HG03432 (cell line): Measurements from ENCODE around the gene CLEC4C.
"Not testable (repeated sequence)": the region's sequence is repeated elsewhere in the genome, so short reads cannot be mapped to it uniquely, and the experiment has no call there.

ENCODE experiments used
- ATAC-seq: cut with Tn5 transposase; IDR thresholded peaks from one replicate; pipeline ENCODE4 v1.9.1; 2021; ENCODE audit warnings: mild to moderate bottlenecking, moderate library complexity; ENCODE audit not compliant: unreplicated experiment

The CLEC4C gene

GRCh38 chr12:7747246-7747645 is at the start of gene CLEC4C:
TSS of gene CLEC4C (minus strand) at chr12:7747375. CDS start at chr12:7747348, 27 bp downstream.
- ATAC-seq: no peak

- ATAC-seq: no peak
These were observed 46.0 kb upstream of the CLEC4C start for GRCh38 chr12:7793211-7793610.

- ATAC-seq: not testable (repeated sequence)
These were observed 41.8 kb upstream of the CLEC4C start, which contains the start of gene NANOG for GRCh38 chr12:7788884-7789528. TSS of gene NANOG (plus strand) at chr12:7789402. CDS start at chr12:7789615, 213 bp downstream.

GRCh38 chr12:7788294-7788660 is 41.1 kb upstream of the CLEC4C start:
- no peak for ATAC-seq

GRCh38 chr12:7787574-7788293 is 40.6 kb upstream of the CLEC4C start:
- no peak for ATAC-seq

GRCh38 chr12:7784701-7785100 is 37.5 kb upstream of the CLEC4C start:
- no peak for ATAC-seq

- not testable (repeated sequence) for ATAC-seq
These were observed 36.3 kb upstream of the CLEC4C start for GRCh38 chr12:7783433-7783832.

GRCh38 chr12:7782055-7782454 is 34.9 kb upstream of the CLEC4C start:
- ATAC-seq: no peak

GRCh38 chr12:7781274-7781673 is 34.1 kb upstream of the CLEC4C start:
- ATAC-seq: no peak

GRCh38 chr12:7769999-7770398 is 22.8 kb upstream of the CLEC4C start:
- no peak for ATAC-seq

GRCh38 chr12:7758766-7759140 is 11.6 kb upstream of the CLEC4C start:
- no peak for ATAC-seq

GRCh38 chr12:7756993-7757392 is 9.8 kb upstream of the CLEC4C start:
- no peak for ATAC-seq

- not testable (repeated sequence) for ATAC-seq
These were observed 8.5 kb upstream of the CLEC4C start for GRCh38 chr12:7755668-7756067.

- not testable (repeated sequence) for ATAC-seq
These were observed 5.1 kb upstream of the CLEC4C start for GRCh38 chr12:7751941-7752922.

- no peak for ATAC-seq
These were observed 4.2 kb upstream of the CLEC4C start for GRCh38 chr12:7751394-7751793.

- ATAC-seq: no peak
These were observed 3.2 kb upstream of the CLEC4C start for GRCh38 chr12:7750350-7750749.

GRCh38 chr12:7749442-7749841 is 2.3 kb upstream of the CLEC4C start:
- ATAC-seq: no peak

GRCh38 chr12:7748852-7749251 is 1.7 kb upstream of the CLEC4C start:
- ATAC-seq: no peak

- no peak for ATAC-seq
These were observed 14.2 kb downstream of the CLEC4C start for GRCh38 chr12:7732993-7733392.

- ATAC-seq: no peak
These were observed 15.7 kb downstream of the CLEC4C start for GRCh38 chr12:7731486-7731885.

GRCh38 chr12:7730984-7731383 is 16.2 kb downstream of the CLEC4C start:
- ATAC-seq: not testable (repeated sequence)
